ENCODE results near the gene HEXIM2.

DNA sequence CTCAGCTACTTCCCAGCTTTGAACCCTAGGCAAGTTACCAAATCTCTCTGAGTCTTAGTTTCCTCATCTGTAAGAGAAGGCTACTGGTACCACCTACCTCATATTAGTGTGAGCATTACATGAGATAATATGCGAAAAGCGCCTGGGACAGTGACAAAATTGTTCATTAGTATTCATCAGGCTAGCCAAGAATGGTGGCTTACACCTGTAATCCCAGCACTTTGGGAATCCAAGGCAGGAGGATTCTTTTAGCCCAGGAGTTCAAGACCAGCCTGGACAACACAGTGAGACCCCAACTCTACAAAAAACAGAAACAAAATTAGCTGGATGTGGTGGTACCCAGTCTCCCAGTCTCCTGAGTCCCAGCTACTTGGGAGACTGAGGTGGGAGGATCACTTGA is 32.7 kb upstream of the HEXIM2 start:
- TF ChIP-seq, protein P1, sequence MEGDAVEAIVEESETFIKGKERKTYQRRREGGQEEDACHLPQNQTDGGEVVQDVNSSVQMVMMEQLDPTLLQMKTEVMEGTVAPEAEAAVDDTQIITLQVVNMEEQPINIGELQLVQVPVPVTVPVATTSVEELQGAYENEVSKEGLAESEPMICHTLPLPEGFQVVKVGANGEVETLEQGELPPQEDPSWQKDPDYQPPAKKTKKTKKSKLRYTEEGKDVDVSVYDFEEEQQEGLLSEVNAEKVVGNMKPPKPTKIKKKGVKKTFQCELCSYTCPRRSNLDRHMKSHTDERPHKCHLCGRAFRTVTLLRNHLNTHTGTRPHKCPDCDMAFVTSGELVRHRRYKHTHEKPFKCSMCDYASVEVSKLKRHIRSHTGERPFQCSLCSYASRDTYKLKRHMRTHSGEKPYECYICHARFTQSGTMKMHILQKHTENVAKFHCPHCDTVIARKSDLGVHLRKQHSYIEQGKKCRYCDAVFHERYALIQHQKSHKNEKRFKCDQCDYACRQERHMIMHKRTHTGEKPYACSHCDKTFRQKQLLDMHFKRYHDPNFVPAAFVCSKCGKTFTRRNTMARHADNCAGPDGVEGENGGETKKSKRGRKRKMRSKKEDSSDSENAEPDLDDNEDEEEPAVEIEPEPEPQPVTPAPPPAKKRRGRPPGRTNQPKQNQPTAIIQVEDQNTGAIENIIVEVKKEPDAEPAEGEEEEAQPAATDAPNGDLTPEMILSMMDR (IDR thresholded peaks at IDR 0.05), result no peak
- TF ChIP-seq POLR2A (IDR thresholded peaks at IDR 0.05), result no peak
